ENCODE results near the gene TMSB10. TPM values are rescaled to one million over a fixed set of nuclear protein-coding genes. Genes with fewer than 3 reads are reported as not detected.

Gene TMSB10
- total RNA-seq, 1 experiment from 2014 or later, result 9,166 TPM

DNA sequence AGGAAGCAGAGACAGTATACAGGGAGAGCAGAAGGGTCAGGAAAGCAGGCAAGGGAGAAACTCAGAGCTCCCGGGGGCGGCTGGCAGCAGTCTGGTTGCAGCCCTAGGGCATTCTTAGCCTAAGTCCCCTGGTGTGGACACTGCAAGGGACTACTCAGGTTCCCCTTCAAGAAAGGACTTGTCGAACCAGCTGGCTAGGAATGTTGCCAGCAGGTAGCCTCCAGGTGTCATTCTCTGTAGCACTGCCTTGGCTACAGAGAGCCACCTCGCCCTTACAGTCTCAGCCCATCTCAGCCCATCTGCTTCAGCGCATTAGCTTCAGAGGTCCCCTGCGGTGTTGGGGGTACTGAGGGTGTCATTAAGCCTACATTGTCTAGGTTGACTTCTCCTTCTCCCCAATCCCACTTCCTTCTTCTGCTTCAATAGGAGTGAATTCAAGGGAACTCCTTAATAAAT, 11.3 kb upstream of the TMSB10 start:
- DNase-seq, result no peak
- Histone ChIP-seq H3K4me3 (no peak overlapping the region), H3K27me3 (no peaks in the 10 kb centered on the region), H3K36me3 (no peaks in the 10 kb centered on the region), H3K9me3 (no peaks in the 10 kb centered on the region)

DNA sequence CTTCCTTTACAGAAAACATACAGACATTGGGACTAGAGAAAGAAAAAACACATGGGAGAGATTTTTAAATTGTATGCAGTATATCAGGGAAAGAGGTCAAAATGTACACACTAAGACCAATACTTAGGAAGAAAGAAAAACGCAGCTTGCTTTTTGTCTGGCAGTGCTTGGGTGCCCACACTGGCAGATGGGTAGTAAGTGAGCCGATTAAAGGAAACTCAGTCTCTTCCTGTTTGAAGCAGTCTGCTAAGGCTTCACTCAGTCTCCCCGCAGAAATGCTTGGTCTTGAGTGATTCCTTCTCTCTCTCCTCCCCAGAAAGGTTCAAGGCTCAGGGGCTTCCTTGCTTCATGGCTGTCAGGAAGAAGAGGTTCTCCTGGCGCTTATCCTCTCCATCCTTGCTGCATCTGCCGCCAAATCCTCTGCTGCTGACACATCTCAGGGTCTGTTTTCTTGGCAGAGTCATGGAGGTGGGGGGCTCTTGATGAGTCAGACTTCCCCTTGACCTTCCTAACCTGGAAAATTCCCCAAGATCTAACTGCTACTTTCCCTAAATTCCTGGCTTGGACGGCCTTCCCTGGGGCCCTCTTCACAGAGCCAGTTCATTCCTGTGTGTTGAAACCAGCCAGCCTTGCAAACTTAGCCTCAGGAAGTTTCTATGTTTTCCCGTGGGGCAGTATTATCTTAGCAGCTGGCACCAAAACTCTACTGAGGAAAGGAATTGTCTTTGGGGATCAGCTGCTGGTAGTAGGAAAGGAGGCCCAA, 10.5 kb upstream of the TMSB10 start:
- Histone ChIP-seq H3K36me3 (no peaks in the 10 kb centered on the region), H3K9me3 (no peaks in the 10 kb centered on the region), H3K4me3 (no peak overlapping the region), H3K27me3 (no peaks in the 10 kb centered on the region)
- peak; percentile 70 for DNase-seq

DNA sequence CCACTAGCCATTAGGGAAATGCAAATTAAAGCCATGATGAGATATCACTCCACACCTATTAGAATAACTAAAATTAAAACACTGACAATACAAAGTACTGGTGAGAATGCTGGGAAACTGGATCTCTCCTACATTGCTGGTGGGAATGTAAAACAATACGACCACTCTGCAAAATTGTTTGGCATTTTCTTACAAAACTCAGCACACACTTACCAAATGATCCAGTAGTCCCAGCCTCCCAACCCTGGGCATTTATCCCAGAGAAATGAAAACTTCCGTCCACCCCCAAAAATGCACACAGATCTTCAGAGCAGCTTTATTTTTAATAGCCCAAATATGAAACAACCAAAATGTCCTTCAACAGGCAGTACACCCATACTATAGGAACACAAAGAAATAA, 8.9 kb upstream of the TMSB10 start:
- no peak for DNase-seq
- no peak overlapping the region for H3K4me3 ChIP-seq

DNA sequence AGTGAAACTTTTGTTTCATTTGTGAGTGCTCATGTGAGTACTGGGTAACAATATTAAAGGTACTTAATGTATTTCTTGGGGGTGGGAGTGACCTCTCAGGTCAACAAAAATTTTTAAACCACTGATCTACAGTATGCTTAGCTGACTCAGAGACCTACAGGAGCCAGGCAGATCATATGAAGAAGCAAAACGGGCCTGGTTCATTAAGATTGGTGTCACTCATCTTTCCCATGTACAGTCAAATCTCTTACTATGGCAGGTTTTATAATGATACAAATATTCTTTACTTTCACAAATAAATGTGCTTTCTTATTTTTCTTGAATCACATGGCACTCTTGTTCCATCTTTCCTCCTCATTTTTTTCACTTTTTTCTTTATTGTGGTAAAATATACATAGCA, 7.7 kb upstream of the TMSB10 start:
- DNase-seq, result peak; percentile 31
- Histone ChIP-seq H3K4me3 (peak overlapping the region; percentile 10), H3K27me3 (no peaks in the 10 kb centered on the region), H3K36me3 (no peaks in the 10 kb centered on the region), H3K9me3 (no peaks in the 10 kb centered on the region)

More for the DNA sequence above, 8.9 kb upstream of the TMSB10 start:
- Histone ChIP-seq H3K27me3 (no peaks in the 10 kb centered on the region), H3K36me3 (no peaks in the 10 kb centered on the region), H3K9me3 (no peaks in the 10 kb centered on the region)

DNA sequence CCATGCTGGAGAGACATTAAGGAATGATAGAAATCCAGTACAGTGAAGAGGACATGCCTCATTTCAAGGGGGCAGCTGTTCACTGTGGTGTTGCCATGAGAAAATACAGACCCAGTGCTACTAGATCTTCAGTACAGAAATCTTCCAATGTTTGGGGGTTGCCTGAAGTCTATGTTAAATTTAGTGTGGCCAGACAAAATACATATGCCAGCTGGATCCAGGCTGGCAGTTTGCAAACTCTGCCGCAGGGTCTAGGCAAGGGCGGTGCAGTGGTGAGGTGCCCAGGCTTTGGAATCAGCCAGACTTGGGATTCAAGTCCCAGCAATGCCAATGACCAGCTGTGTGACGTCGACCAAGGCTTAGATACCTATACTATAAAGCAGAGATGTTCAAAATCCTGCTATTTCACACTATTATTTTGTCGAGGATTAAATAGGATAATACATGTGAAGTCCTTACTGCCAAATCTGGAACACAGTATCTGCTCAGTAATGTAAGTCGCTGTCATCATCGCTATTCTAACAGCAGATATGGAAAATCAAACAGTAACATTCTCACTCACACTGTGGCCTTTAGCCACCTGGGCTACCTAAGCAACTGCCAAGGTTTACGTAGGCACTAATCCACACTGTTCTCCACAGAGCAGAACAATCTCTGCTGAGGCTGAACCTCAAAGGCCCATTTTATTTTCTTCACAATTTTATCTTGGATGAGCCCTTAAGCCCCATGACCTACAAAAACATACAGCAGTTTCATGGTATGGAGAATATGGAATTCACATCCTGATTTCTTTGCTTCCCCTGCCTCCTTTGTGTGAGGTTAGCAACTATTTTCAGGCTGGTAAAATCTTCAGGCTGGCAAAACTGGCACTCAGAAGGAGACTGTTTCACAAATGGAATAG, 5.9 kb upstream of the TMSB10 start:
- H3K36me3 ChIP-seq, result no peaks in the 10 kb centered on the region
- DNase-seq, result peak; percentile 44
- H3K27me3 ChIP-seq, result no peaks in the 10 kb centered on the region
- no peak overlapping the region for H3K4me3 ChIP-seq
- no peaks in the 10 kb centered on the region for H3K9me3 ChIP-seq

DNA sequence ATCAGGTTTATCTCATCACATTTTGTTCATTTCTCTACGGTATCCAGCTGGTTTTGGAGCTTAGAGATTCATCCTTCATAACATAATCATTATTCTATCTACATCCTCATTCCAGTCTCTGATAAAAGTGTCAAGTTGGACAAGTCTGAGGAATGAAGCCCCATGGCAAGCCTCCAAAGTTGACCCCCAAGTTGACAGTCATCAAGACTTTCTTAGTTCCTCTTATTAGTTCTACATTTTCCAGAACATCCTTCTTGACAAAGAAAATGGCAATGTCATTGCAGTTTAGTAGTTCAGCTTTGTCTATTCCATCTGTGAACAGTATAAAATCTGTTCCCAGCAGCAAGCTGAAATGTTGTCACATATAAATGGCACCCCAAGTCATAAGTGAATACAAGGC, 4.5 kb upstream of the TMSB10 start:
- no peak for DNase-seq
- Histone ChIP-seq H3K36me3 (peaks cover 5% of the 10 kb centered on the region), H3K4me3 (no peak overlapping the region), H3K27me3 (no peaks in the 10 kb centered on the region), H3K9me3 (no peaks in the 10 kb centered on the region)

DNA sequence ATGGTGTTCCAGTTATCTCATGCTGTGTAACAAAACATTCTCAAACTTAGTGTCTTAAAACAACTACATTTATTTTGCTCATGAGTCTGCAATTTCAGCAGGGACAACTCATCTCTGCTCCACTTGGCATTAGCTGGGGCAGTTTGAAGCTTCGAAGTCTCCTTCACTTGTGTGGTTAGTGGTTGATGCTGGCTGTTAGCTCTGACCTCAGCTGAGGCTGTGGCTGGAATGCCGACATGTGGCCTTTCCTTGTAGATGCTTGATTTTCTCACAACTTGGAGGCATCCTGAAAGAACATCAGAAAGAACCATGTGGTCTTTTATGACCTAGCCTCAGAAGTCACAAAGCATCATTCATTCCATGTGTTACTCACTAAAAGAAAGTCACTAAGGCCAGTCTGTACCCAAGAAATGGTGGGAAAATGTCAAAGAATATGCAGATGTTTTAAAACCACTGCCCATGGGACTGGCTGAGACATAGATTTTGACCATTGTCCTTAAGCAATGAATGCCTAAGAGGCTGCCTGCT, 3.8 kb upstream of the TMSB10 start:
- H3K27me3 ChIP-seq, result no peaks in the 10 kb centered on the region
- no peak for DNase-seq

DNA sequence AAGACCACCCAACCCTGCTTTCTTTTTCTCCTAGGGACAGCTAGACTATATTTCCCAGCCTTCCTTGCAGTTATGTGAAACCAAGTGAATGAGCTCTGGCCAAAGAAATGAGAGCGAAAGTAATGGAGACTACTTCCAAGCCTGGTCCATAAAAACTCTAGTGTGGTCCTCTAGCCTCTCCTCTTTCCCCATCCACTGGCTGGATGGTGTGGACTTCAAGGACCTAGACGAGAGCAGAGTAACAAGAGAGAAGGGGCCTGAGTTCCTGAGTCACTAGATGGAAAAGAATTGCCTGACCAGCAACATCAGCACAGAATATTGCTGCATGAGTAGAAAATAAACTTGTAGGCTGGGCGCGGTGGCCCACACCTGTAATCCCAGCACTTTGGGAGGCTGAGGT, 2.9 kb upstream of the TMSB10 start:
- Histone ChIP-seq H3K27me3 (no peaks in the 10 kb centered on the region), H3K4me3 (no peak overlapping the region), H3K9me3 (no peaks in the 10 kb centered on the region), H3K36me3 (peaks cover 20% of the 10 kb centered on the region)
- no peak for DNase-seq

More for the DNA sequence above, 3.8 kb upstream of the TMSB10 start:
- Histone ChIP-seq H3K4me3 (no peak overlapping the region), H3K36me3 (peaks cover 11% of the 10 kb centered on the region), H3K9me3 (no peaks in the 10 kb centered on the region)

DNA sequence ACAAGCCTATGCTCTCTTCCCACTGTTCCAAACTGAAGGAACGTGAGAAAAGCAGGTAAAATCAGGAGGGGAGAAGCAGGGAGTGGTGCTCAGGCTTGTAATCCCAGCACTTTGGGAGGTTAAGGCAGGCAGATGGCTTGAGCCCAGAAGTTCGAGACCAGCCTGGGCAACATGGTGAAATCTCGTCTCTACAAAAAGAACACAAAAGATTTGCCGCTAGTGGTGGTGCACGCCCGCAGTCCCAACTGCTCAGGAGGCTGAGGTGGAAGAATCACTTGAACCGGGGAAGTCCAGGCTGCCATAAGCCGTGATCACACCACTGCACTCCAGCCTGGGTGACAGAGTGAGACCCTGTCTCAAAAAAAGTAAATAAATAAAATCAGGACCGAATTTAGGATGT, 1.3 kb upstream of the TMSB10 start:
- H3K9me3 ChIP-seq, result no peaks in the 10 kb centered on the region
- no peak for DNase-seq
- peaks cover 32% of the 10 kb centered on the region for H3K36me3 ChIP-seq
- no peak overlapping the region for H3K4me3 ChIP-seq
- no peaks in the 10 kb centered on the region for H3K27me3 ChIP-seq

DNA sequence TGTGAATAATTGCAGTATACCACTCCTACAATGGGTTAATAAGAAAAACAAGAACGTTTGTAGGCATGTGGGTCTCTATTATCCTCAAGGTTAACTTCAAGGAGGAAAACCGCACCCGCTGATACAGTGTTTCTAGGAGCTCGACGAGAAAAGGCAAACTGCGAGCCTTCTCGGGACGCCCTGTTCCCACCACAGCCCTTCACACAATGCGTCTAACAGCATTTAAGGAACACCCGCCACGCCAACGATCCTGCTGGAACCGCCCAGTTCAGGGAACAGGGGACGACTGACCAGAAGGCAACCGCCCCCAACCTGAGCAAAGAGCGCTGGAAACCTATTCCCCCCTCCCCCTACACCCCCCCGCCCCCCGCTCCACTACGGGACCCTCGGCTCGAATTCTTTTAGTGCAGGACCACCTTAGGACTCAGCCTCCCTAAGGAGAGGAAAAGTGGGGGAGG, 710 bp upstream of the TMSB10 start:
- no peaks in the 10 kb centered on the region for H3K9me3 ChIP-seq
- H3K36me3 ChIP-seq, result peaks cover 32% of the 10 kb centered on the region
- peak overlapping the region; percentile 98 for H3K4me3 ChIP-seq
- DNase-seq, result peak; percentile 84
- no peaks in the 10 kb centered on the region for H3K27me3 ChIP-seq

DNA sequence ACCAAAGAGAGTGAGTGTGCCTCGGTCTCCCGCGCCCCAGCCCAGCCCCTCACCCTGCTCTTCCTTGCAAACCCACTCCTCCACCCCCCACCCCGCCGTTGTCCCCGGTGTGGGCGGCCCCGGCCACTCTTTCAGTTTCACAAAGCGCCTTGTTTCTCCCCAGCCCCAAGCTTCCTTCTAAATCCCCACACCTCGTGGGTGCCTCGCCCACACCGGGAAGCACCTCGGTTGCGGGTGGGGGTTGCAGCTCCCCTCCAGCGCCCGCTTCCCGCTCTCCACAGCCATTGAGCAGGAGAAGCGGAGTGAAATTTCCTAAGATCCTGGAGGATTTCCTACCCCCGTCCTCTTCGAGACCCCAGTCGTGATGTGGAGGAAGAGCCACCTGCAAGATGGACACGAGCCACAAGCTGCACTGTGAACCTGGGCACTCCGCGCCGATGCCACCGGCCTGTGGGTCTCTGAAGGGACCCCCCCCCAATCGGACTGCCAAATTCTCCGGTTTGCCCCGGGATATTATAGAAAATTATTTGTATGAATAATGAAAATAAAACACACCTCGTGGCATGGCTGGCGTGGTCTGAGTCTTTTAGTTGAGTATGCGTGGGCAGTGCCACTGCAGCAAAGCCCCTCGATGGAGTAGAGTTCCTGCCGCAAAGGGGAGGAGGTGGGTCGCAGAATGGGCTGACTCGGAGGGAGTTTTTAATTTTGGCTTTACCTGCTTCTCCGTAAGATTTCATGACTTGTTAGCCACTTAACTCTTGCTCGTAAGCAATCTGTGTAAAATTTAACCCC, 848 bp downstream of the TMSB10 start:
- DNase-seq, result peak; percentile 50
- H3K4me3 ChIP-seq, result peak overlapping the region; percentile 98
- no peaks in the 10 kb centered on the region for H3K27me3 ChIP-seq
- H3K36me3 ChIP-seq, result peaks cover 32% of the 10 kb centered on the region
- H3K9me3 ChIP-seq, result 0 out of 2 replicates have a peak, but pooled peaks cover 2% of the 10 kb centered on the region

DNA sequence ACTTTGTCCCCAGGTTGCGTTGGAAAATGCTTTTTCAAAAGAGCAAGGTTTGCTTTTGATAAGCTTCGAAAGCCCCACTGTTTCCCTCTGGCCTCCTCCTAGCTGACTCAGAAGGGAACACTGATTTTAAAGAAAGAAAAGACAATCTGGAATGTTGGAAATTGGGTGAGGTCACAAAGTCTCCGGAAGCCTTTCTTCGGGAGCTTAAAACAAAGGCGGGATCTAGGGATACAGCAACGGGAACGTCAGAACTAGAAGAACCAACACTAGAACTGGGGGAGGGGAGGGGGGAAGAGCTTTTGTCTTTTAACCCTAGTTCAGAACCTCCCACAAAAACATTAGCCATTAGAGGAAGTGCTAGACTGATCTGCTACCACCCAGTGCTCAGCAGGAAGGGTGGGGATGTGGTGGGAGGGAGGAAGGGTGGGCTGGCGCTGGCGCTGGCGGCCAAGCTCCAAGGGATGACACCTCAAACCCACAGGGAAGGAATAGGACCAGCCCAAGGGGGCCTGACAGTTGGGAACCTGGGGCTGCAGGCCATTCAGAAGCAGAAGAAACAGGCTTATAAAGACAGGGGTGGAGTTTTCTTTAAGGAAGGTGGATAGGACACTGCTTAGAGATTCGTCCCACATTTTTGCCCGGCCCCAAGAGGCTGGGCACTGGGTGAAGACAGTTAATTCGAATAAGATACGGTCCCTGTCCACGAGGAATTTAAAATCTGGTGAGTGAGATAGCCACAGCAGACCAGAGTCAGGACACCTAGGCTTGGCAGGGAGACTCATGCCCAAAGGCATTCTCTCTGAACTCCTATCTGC, 1.7 kb downstream of the TMSB10 start:
- peak overlapping the region; percentile 98 for H3K4me3 ChIP-seq
- DNase-seq, result peak; percentile 82
- H3K9me3 ChIP-seq, result 0 out of 2 replicates have a peak, but pooled peaks cover 2% of the 10 kb centered on the region
- H3K27me3 ChIP-seq, result no peaks in the 10 kb centered on the region
- peaks cover 32% of the 10 kb centered on the region for H3K36me3 ChIP-seq

DNA sequence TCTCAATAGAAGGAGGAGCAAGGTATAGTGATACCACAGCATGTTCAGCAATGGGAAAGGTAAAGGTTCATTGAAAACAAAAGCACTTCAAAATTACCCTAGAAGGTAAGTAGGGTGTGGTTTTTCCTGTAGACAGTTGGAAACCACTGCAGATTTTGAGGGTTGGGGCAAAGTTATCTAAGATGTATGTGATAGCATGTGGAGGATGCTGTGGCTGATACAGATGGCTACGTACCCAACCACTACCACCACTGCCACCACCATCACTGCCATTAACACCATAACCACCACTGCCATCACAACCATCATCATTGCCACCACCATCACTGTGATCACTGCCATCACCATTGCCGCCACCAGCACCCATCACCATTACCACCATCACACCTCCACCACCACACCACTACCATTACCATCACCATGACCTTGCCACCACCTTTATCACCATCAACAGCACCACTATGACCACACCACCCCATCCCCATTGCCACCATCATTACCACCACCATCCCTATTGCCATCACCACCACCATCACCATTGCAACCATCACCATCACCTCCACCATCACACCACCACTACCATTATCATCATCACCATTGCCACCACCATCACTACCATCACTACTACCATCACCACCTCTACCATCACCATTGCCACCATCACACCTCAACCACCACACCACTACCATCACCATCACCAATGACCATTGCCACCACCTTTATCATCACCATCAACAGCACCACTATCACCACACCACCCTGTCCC, 3.7 kb downstream of the TMSB10 start:
- Histone ChIP-seq H3K9me3 (0 out of 2 replicates have a peak, but pooled peaks cover 2% of the 10 kb centered on the region), H3K4me3 (no peak overlapping the region), H3K27me3 (no peaks in the 10 kb centered on the region), H3K36me3 (peaks cover 32% of the 10 kb centered on the region)
- DNase-seq, result no peak

DNA sequence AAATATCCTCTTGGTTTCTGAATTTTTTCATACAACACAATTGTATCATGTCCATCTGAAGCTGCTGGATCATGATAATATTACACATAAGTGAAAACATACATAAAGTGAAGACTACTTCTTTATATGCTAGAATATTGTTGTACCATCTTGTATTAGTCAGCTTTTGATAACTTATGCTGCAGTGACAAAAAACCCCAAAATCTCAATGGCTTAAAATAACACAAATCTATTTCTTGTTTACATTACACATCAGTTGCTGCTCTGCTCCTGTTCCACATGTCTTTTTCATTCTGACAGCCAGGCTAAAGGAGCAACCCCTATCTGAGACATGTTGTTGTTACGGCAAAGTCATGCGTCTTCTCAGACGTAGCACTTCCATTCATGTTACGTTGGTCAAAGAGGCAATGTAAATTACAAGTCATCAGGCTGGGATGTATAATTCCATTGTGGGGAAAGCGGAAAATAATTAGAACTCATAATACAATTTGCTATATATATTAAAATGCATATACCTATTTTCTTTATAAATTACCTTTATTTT, 5.8 kb downstream of the TMSB10 start:
- no peak for DNase-seq
- no peak overlapping the region for H3K4me3 ChIP-seq
- H3K36me3 ChIP-seq, result peaks cover 25% of the 10 kb centered on the region
- 0 out of 2 replicates have a peak, but pooled peaks cover 2% of the 10 kb centered on the region for H3K9me3 ChIP-seq
- H3K27me3 ChIP-seq, result no peaks in the 10 kb centered on the region

DNA sequence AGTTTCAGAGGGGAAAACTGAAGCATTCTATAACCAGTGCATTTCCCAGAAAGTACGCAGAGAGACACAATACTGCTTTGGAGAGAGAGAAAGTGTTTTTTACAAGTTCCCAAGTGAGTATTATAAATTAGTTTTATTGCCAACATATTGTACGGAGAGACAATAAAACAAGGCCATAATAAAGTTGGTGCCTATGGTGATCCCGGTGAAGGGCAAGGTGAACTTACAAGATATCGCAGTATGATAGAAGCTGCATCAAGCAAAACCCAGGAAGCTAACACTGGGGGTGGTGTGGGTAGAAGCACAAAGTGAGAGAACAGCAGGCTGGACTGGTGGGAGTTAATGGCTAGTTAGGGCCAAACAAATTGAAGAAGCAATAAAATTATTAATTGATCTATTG, 7.5 kb downstream of the TMSB10 start:
- Histone ChIP-seq H3K9me3 (0 out of 2 replicates have a peak, but pooled peaks cover 2% of the 10 kb centered on the region), H3K4me3 (no peak overlapping the region), H3K27me3 (no peaks in the 10 kb centered on the region), H3K36me3 (peaks cover 11% of the 10 kb centered on the region; the same call in 1 of the 2 replicates)
- no peak for DNase-seq
